ENCODE results near the gene SEL1L3.

SEL1L3 gene

DNA sequence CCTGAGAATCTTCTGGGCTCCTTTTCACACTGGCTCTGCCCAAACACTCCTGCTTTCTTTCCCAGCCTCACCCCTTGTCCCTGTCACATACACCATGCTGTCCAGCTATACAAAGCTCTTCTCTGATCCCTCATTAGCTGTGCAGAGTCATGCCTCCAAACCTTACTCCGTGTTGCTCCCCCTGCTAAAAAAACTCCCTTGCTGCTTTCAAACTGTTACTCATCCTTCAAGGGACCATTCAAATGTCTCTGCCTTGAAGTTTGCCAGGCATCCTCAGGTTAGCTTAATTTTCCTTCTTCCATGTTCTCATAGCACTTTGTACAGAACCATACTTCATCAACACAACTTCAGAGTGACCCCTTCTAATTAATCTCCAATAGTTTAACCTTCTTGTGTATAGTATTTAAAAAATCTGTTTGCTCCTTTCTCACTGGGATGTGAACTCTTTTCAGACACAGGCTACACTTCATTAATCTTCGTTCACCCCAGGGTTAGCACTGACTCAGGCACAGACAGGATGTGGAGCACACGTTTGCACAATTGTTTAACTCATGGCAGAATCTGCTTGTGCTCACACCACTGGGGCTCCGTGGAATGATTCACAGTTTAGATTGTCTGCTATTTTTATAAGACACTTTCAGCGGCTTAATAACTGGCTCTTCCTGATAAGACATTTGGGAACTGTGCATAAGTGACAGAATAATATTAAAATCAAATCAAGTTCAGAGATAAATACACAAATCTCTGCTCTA, 21.4 kb upstream of the SEL1L3 start:
- TF ChIP-seq CTCF (IDR thresholded peaks at IDR 0.05) = no peak

DNA sequence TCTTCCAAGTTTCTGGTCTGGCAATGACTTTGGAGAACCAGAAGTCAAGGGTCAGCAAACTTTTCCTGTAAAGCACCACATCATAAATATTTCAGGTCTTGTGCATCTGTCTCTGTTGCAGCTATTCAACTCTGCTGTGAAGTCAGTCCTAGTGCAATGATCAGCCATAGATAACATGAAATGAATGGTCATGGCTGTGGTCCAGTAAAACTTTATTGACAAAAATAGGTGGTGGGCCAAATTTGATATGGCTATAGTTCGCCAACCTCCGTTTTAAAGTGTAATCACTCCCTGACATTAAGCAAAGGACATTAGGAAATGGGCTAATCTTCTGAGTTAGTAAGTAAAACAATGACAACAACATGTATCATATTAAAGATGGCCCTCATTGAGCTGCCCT, 20.8 kb upstream of the SEL1L3 start:
- no peak for TF ChIP-seq CTCF (IDR thresholded peaks at IDR 0.05)

GRCh38 chr4:25882226-25882625, 19.4 kb upstream of the SEL1L3 start:
- no peak for TF ChIP-seq CTCF (IDR thresholded peaks at IDR 0.05)

- no peak for TF ChIP-seq CTCF (IDR thresholded peaks at IDR 0.05)
Measured at GRCh38 chr4:25881193-25881592, 18.4 kb upstream of the SEL1L3 start.

DNA sequence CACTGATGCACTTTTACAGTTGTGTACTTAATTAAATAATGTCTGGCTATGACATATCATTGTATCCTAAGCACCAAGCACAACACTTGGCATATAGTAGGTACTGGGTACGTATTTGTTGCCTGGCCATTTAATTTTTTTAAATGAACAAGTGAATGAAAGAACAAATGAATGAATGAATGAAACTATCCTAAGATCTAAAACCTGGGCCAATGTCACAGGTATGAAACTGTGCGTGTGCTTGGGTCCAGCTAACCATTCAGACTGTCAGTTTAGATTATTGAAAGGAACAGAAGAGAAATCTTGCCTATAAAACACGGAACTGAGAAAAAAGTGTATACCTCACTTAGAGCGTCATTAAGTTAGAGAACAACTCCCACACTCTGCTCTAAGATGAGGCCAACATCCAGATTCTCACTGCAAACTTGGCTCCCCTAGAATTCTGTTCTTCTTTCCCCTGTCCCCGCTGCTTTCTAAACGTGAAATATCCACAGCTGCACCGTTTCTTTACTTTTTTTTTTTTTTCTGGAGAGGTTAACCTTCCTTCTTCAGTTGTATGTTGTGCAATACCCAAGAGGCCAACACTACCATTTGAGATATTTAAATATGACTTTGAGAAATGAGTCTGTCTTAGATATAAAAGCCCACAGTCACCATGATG, 17.3 kb upstream of the SEL1L3 start:
- no peak for TF ChIP-seq CTCF (IDR thresholded peaks at IDR 0.05)

GRCh38 chr4:25879587-25879986, 16.8 kb upstream of the SEL1L3 start:
- no peak for TF ChIP-seq CTCF (IDR thresholded peaks at IDR 0.05)

GRCh38 chr4:25879091-25879584, 16.4 kb upstream of the SEL1L3 start:
- no peak for TF ChIP-seq CTCF (IDR thresholded peaks at IDR 0.05)
